Measurements from ENCODE around the gene AVP. TPM values are rescaled to one million over a fixed set of nuclear protein-coding genes. Genes with fewer than 3 reads are reported as not detected.

Gene AVP
- total and polyA plus RNA-seq, 2 of the 13 experiments (the other 11 are each of a cell fraction or from before 2014, with no cell fraction given) = 0.12 TPM; not detected in 1

GRCh38 chr20:3045816-3046676, 38.5 kb downstream of the AVP start, which contains the start of gene MRPS26 (continued):
- TF ChIP-seq ZBTB26 (CRISPR knock-in tag; IDR thresholded peaks at IDR 0.05; ENCODE audit: borderline replicate concordance) (peak; percentile 77), GMEB2 (CRISPR knock-in tag; IDR thresholded peaks at IDR 0.05; ENCODE audit: low read depth) (peak; percentile 90), MYPOP (CRISPR knock-in tag; IDR thresholded peaks at IDR 0.05) (peak; percentile 91), ADNP (CRISPR knock-in tag; IDR thresholded peaks at IDR 0.05) (no peak), HDAC1 (CRISPR knock-in tag; IDR thresholded peaks at IDR 0.05) (peak; percentile 90), NFIC (IDR thresholded peaks at IDR 0.05; ENCODE audit: low read length) (no peak), ZKSCAN5 (CRISPR knock-in tag; IDR thresholded peaks at IDR 0.05) (peak; percentile 51; the same call in 1 of the 2 replicates), MXD3 (CRISPR knock-in tag; IDR thresholded peaks at IDR 0.05) (peak; percentile 81), ZNF792 (CRISPR knock-in tag; IDR thresholded peaks at IDR 0.05) (peak; percentile 89; the same call in 1 of the 2 replicates), ZNF33B (CRISPR knock-in tag; IDR thresholded peaks at IDR 0.05) (peak; percentile 52; the same call in 1 of the 2 replicates), ATF1 (CRISPR knock-in tag; IDR thresholded peaks at IDR 0.05) (no peak), KIAA2018 (CRISPR knock-in tag; IDR thresholded peaks at IDR 0.05; ENCODE audit: borderline replicate concordance) (peak; percentile 92), NR0B2 (CRISPR knock-in tag; IDR thresholded peaks at IDR 0.05) (peak; percentile 82; the same call in 1 of the 2 replicates), U2AF2 (IDR thresholded peaks at IDR 0.05; ENCODE audit: low read depth, low read length) (peak; percentile 59; the same call in 1 of the 2 replicates), GABPB1 (CRISPR knock-in tag; IDR thresholded peaks at IDR 0.05) (peak; percentile 97)

All from HepG2 (cell line).